Activated CD8-positive, alpha-beta memory T cell treated with anti-CD3 and anti-CD28 coated beads, Interleukin-2, amount 50 U/mL, for 4 hours (primary cell): ENCODE results near the gene KRTAP10-3.
"Not testable (repeated sequence)": the region's sequence is repeated elsewhere in the genome, so short reads cannot be mapped to it uniquely, and the experiment has no call there.

Experiments used
- DNase-seq: peaks from one replicate; pipeline ENCODE4 v3.0.0-alpha.2; 2020

Gene KRTAP10-3, protein sequence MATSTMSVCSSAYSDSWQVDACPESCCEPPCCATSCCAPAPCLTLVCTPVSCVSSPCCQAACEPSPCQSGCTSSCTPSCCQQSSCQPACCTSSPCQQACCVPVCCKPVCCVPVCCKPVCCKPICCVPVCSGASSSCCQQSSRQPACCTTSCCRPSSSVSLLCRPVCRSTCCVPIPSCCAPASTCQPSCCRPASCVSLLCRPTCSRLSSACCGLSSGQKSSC

DNA sequence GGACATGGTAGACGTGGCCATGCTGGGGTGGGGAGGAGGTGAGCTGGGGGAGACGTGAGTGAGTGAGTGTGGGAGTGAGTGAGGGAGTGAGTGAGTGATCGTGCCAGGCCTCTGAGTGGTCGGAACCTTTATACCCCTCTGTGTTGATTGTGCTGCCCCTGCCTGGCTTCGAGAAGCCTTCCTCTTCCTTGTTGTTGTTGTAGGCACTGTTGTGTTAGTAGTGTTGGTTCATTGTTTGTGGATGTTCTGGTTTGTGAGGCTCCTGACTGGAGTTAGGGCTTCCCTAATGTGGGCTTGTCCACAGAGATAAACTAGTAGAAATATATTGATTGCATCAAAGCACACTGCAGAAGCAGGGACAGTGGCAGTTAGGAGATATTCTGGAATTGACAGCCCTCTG is at the start of gene KRTAP10-3:
KRTAP10-3 (minus strand) TSS at position 101 of the 400 bp plus-strand sequence; CDS start at position 21, 80 bp downstream.
- DNase-seq: no peak

DNA sequence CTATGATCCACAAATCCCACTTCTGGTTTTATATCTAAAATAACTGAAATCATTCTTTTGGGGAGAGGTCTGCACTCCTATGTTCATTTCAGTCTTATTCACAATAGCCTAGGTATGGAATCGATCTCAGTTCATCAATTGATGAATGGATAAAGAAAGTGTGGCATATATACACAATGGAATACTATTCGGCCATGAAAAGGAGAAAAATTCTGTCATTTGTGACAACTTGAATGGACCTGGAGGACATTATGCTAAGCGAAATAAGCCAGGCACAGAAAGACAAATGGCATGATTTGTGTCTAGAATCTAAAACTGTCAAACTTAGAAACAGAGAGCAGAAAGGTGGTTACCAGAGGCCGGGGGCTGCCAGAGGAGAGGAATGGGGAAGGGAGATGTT is 47.9 kb upstream of the KRTAP10-3 start:
- no peak for DNase-seq

DNA sequence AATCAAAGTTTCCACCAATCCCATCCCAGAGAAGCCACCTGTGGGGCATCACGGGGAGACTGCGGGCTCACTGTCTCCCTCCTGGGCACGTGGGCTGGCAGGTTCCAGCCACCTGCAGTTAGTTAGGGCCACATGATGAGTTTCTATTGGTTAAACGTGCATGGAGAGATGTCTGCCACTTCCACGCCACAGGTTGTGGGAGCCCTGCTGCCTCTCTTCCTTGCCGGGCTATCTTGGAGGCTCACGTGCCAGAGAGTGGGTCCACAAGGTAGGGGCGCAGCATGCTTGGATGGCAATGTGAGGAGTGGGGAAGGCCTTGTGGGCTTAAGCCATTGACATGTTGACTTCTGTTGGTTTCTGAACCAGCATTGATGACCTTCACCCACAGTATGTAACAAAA is 45.3 kb upstream of the KRTAP10-3 start:
- DNase-seq: no peak

DNA sequence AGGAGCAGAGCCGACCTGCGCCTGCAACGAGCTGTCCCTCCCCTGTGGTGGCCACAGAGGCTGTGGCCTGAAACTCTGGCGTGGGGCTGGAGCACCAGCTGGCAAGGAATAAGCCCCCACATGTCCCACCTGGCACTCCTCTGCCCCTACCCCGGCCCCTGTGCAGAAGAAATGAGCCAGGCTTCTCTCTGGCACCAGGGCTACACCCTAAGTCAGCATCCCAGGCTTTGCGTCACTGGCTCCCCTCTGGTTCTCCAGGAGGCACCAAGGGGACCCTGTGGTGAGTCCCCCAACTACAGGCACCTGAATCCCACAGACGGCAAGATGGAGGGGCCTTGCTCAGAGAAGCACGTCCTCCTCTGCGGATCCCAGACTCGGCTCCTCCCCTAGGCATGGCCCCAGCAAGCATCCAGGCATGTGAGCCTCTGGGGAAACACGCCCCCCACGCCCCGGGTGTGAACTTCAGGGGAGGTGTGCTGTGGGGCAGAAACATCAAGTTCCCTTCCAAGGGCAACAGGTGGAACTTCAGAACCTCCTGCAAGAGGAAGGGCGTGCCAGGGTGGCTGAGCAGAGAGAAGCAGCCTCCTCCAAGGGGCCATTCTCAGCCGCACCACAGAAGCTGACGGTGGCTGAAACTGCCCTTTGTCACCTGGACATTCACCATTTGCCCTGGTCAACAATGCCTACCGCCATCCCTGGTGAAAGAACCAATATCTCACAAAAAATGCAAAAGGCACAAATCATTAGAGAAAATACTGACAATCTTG is 44.7 kb upstream of the KRTAP10-3 start:
- DNase-seq: no peak

DNA sequence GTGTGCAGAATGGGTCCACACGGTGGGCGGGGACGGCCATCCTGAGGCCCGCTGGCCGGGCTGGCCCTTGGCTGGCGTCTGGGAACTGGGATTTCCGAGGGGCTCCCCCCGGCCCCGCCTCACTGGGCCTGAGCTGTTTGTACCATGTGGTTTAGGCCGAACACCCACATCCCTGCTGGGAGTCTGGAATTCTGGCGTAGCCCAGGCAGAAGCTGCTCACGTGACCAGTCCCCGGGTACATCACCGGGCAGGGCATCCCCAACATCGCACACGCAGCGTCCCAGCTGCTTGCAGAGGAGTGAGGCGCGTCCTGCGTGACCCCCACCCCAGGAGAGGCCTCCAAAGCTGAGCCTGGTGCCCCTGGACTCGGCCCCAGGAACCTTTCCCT is 43.9 kb upstream of the KRTAP10-3 start:
- no peak for DNase-seq

DNA sequence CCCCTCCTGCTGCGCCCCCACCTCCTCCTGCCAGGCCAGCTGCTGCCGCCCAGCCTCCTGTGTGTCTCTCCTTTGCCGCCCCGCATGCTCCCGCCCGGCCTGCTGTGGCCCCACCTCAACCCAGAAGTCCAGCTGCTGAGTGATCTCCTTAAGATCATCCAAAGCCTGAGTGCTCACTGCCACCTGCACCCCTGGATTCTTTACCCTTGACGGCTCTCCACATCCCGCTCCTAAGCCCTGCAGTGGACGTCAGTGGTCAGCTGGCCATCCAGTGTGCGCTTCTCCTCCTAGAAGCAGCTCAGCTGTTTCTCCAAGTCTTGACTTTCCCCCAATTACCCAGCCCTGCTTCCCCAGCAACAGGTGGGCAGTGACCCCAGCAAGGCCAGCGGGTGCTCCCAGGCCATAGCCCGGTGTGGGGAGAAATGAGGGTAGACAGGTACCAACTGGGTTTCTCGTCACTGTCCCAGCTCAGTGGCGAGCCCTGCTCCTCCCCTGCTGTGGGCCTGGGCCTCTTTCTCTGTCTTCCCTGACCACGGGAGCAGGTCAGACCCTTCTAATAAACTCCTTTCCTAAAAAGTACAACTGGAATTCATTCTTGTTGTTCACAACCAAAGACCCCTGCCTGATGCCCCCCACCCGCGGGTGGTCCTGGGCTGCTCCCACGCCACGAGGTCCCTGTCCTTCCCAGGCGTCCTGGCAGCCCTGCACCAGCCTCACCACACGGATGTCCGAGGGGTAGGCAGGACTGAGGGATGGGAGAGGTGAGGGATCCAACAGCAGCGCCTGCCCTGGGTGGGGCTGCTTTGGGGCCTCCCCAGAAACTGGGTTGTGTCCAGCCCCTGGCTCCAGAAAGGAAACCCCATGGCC is 43.2 kb upstream of the KRTAP10-3 start:
- no peak for DNase-seq

DNA sequence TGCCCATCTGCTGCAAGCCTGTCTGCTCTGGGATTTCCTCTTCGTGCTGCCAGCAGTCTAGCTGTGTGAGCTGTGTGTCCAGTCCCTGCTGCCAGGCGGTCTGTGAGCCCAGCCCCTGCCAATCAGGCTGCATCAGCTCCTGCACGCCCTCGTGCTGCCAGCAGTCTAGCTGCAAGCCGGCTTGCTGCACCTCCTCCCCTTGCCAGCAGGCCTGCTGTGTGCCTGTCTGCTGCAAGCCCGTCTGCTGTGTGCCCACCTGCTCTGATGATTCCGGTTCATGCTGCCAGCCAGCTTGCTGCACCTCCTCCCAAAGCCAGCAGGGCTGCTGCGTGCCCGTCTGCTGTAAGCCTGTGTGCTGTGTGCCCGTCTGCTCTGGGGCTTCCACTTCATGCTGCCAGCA is 42.5 kb upstream of the KRTAP10-3 start:
- not testable (repeated sequence) for DNase-seq

DNA sequence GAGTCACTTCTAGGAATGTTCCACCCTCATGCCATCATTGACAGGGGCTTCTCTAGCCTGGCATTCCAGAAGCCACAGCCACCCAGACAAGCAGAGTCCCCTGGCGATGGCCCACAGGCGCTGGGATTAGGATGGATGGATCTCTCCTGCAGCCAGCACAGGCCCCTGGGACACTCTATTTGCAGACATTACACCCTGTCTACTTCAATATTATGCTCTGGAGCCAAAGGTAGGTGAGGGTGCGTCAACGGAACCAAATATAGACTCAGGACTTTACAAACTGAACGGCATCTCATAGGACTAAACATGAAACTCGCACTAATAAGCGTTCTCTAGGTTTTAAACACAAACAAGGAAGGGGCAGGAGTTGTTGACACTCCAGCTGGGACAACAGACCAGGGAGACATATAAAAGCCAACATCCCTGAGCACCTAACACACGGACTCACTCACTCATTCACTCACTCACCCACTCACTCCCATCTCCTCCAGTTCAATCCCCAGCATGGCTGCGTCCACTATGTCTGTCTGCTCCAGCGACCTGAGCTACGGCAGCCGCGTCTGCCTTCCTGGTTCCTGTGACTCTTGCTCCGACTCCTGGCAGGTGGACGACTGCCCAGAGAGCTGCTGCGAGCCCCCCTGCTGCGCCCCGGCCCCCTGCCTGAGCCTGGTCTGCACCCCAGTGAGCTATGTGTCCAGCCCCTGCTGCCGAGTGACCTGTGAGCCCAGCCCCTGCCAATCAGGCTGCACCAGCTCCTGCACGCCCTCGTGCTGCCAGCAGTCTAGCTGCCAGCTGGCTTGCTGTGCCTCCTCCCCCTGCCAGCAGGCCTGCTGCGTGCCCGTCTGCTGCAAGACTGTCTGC is 41.8 kb upstream of the KRTAP10-3 start, which contains the start of gene KRTAP10-7:
KRTAP10-7 (plus strand) TSS at position 480 of the 861 bp plus-strand sequence; CDS start at position 505, 25 bp downstream.
- not testable (repeated sequence) for DNase-seq

DNA sequence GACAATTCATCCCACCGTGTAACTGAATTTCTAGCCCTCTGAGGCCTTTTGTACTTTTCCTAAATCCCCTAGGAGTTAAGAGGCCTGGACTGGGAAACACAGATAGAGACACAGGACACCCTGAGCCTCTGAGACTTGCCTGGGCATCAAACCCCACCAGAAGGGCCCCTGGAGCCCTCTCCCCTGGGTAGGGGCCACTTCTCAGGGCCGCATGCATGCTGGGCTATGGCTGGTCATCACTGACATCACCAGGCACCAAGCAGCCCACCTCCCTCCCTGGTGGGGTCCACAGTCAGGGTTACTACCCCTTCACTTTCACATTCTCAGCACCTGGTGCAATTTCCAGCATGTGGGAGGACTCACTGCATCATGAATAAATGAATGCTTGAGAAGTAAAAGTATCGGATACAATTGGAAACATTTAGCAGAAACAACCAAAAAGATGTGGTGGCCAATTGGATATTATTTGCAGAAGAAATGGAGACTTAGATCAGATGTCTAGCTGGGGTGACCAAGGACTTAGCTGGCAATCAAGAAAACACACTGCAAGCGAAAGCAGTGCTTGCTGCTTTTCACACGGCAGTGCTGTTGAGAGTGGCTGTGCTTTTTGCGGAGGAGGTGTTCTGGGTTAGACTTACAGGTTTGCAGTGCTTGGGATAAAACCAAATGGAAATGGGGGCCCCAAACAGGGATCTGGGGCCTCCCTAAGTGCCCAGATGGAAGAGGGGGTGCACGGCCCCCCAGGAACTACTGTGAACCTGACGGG is 40.9 kb upstream of the KRTAP10-3 start:
- no peak for DNase-seq

DNA sequence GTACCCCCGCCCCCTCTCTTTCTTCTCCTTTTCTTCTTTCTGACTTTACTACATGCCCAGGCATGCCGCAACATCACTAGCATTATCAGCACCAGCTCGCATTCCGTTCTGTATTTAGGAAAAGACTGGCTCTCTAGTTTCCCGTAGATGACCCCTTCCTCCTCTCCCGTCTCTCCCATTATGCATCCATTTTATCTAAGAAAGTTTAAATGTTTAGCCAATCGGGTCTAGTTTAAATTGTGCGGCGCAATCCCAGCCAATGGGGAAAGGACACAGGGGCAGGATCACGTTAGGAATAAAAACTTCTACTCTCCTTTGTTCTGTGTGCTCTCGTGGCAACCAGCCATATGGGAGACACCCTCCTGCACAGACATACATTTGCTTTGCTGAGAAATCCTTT is 39.5 kb upstream of the KRTAP10-3 start:
- DNase-seq: no peak

DNA sequence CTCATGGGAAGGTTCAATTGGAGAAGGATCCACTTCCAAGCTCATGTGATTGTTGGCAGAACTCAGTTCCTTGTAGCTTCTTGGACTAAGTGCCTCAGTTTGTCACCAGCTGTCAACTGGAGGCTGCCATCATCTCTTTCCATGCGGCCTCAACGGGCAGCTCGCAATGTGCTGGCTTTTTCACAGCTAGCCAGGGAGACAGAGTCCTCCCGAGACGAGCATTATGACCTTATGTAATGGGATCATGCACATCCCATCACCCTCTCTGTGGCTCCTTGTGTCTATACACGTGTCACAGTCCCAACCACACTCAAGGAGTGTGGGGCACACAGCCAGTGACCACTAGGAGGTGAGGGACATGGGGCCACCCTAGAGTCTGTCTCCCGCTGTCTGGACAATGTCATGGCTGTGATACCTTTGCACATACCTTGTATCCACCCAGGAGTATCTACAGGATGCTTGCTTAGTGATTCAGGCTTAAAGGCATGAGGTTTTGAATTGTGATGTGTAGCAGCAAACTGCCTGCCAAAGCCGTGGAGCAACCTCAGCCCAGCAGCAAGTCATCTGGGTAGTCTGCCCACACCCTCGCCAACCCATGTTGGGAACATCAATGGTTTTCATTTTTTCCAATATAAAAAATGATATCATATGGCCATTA is 37.6 kb upstream of the KRTAP10-3 start:
- DNase-seq: no peak

DNA sequence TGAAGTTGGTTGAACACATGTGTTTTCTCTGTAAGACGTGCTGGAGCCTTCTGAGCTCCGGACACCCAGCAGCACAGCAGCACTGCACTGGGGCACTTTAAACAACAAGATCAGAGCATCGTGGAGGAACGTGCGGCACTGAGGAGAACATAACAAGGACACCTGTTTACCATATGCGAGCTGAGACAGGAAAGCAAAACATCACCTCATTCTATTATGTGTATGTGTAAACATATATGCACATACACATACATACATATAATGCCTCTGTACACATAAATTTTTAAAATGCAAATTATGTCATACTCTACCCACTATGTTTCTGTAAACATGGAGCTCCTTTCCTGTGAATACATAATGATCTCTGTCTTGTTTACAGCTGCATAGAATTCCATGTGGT is 36.9 kb upstream of the KRTAP10-3 start:
- no peak for DNase-seq

DNA sequence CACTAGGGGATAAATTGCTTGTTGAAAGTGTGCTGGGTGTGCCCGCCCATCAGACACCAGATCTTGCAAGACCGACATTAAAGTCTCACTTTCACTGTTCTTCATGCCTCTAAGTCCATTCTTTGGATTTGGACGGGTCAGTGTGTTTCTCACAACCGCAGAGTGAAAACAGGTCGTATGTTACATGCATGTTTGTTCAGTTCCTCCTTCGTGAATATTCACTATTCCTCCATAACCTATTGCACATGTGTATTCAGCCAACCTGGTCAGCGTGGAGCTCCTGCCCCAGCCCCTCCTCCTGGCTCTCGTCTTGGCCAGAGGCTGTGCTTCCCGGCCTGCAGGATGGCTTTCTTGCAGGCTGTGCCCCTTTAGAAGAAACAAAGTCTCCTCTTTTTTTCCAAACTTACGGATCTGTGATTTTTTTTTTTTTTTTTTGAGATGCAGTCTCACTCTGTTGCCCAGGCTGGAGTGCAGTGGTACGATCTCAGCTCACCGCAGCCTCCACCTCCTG is 35.9 kb upstream of the KRTAP10-3 start:
- no peak for DNase-seq

DNA sequence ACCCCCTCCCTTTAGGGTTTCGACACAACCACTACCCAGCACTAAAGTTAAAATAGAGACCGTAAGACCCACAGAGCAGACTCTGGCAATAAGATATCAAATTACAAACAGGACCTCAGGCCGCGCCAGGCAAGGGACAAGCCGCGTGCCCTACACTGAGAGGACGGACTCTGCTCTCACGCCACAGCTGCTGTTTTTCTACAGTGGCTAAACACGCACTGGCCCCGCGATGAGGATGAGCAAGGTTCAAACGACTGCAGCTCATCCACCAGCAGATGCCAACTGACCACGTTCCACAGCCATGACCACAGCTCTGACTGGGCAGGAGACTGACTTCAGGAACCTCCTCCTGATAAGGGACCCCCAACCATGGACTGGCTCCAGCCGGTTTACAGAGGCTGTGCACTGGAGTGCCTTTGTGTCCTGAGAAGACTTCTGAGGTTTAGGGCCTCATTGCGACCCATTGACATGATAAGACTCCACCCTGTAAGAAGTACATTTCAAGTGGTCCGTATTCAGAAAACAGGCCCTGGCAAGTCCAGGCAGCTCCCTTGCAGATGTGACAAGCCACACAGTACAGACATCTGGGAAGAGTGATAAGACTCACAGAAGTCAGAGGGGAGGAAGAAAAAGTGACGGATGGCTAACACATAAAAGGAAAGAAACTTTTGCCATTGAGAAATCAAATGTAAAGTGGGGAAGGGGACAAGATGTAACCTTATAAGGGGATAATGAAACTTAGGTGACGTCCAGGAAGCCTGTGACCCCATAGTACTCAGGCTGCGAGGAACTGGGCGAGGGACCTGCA is 35.2 kb upstream of the KRTAP10-3 start:
- DNase-seq: no peak

DNA sequence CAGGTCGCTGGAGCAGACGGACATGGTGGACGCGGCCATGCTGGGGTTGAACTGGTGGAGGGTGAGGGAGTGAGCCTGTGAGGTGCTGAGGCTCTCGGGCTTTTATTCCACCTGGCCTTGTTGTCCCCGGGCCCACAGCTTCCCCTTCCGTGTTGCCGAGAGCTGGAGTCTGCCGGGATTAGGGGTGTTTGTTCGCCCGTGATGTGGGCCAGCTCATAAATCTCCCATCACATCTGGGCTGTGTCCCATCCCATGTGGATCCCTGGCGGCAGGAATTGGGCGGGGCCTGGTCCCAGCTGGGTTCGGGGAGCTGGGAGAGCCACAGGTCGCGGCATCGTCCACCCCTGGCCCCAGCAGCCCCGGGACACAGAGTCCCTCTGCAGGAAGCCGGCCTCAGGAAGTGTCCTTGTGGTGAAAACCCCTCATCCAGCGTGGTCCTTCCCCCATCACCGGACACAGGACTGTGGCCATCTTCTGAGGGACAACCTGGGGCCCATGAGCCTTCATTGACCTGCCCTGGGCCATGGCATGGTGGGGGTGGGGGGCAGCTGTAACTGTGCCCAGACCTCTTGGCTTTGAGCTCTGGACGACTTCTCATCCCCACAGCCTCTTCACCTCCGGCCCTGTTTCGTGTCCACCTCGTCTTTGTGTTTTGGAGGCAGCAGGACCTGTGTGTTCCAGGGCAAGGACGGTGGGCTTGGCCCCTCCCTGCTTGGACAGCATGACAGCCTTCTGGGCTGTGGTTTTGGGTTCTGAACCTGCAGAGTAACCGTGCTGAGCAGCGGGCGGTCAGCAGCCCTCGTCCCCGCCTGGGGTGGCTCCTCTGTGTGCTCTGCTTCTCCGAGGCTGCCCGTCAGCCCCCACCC is 34.1 kb upstream of the KRTAP10-3 start, which contains the start of gene KRTAP10-6:
KRTAP10-6 (minus strand) TSS at position 60 of the 866 bp plus-strand sequence; CDS start at position 39, 21 bp downstream.
- DNase-seq: no peak

DNA sequence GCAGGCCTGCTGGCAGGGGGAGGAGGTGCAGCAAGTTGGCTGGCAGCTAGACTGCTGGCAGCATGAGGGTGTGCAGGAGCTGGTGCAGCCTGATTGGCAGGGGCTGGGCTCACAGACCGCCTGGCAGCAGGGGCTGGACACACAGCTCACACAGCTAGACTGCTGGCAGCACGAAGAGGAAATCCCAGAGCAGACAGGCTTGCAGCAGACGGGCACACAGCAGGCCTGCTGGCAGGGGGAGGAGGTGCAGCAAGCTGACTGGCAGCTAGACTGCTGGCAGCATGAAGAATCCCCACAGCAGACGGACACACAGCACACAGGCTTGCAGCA is 33.2 kb upstream of the KRTAP10-3 start:
- not testable (repeated sequence) for DNase-seq

DNA sequence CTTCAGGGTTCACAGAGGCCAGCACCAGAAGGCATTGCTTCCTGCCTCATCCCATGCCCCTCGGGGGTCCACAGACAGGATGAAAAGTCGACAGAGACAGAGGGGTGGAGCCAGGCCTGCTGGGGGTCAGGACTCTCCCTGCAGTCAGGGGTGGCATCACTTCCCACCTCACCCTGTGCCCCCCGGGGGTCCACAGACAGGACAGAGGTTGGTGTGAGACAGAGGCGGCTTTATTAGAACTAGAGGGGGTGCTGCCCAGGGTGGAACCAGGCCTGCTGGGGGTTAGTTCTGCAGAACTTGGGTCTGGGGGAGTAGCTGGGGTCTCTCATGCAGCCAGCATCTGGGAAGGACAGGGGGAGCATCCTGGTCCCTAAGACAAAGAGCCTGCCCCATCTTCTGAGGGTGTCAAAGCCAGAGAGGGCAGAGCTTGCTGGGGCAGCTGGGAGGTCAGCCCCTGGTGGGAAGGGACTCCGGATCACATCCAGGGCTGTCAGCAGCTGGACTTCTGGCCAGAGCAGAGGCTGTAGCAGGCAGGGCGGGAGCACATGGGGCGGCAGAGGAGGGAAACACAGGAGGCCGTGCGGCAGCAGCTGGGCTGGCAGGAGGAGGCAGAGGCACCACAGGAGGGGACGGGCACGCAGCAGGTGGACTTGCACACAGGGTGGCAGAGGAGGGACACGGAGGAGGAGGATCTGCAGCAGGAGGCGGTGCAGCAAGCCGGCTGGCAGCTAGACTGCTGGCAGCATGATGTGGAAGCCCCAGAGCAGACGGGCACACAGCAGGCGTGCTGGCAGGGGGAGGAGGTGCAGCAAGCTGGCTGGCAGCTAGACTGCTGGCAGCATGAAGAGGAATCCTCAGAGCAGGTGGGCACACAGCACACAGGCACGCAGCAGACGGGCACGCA is 32.6 kb upstream of the KRTAP10-3 start:
- DNase-seq: not testable (repeated sequence)

DNA sequence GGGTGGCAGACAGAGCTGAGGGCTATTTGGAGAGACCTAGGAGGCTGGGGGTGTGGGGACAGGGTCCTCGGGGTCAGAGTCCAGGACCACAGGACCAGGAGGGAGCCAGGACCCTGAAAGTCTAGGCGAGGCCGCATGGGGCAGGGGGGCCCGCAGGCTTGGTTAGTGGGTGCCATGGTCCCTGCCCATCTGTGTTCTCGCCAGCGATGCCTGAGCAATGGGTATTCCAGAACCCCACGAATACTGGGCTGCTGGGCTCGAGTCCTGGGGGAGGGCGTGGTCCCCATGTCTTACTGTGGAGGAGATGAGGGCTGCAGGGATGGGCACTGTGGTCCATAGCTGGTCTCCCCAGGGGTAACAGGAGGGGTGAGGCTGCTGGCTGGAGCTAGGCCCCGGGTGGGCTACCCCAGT is 31.7 kb upstream of the KRTAP10-3 start:
- DNase-seq: no peak
